Effector CD8-positive, alpha-beta T cell (primary cell): ENCODE data around the gene OR11H7.
"Not testable (repeated sequence)": the region's sequence is repeated elsewhere in the genome, so short reads cannot be mapped to it uniquely, and the experiment has no call there.

Experiments
- DNase-seq: peaks from one replicate; lab custom pipeline; 2025; lab: John Stamatoyannopoulos, UW
- total RNA-seq, 4 experiments: gene quantifications; one replicate each; lab custom pipeline; 2026; lab: John Stamatoyannopoulos, UW

Gene OR11H7
- 0 reads per million in 4 experiments for total RNA-seq

DNA sequence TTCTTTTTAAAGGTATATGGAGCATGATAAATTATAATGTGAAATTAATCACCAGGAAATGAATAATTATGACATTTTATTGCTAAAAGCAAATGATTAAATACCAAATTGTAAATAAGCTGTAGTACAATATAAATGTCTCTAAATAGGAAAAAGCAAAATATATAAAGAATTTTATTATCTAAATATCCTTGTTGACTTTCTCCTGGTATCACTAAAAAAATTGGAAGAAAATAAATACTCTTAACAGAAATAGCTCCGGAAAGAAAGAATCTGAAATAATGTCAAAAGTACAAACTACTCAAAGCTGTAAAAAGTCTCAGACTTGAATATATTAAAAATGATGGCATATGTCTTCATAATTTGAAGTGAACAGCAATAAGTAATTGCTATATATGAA lies at the start of gene OR11H7:
TSS of gene OR11H7 (plus strand) at position 301 of the 400 bp plus-strand sequence.
- no peak for DNase-seq

DNA sequence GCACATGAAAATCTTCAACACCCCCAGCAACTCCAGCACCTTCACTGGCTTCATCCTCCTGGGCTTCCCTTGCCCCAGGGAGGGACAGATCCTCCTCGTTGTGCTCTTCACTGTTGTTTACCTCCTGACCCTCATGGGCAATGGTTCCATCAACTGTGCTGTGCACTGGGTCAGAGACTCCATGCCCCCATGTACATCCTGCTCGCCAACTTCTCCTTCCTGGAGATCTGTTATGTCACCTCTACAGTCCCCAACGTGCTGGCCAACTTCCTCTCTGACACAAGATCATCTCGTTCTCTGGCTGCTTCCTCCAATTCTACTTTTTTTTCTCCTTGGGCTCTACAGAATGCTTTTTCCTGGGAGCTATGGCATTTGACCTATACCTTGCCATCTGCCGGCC lies 49.6 kb upstream of the OR11H7 start:
- no peak for DNase-seq

DNA sequence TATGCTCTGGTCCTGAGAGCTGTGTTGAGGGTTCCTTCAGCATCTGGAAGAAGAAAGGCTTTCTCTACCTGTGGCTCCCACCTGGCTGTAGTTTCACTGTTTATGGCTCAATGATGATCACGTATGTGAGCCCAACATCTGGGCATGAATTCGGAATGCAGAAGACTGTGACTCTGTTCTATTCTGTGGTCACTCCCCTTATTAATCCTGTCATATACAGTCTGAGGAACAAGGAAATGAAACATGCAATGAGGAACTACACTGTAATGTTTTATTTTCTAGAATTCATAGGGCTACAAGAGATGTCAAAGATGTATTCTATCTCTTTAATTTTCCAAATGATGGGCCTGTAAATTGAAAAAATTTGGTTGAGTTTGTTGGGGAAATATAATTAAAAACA lies 48.9 kb upstream of the OR11H7 start:
- DNase-seq, result no peak

DNA sequence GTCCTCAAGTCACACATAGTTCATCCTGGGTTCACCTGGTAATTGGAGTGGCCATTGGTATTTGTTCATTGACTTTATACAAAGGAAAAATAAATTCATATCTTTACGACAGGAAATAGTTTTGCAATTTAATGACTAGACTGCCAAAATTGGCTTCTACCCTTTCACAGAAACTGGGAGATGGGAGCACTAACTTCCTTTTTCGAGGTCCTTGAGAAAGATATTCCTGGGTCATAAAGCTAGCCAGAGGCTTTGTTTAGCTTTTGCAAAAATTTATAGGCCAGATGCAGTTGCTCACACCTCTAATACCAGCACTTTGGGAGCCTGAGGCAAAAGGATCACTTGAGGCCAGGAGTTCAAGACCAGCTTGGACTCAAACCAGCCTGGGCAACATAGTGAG lies 48.3 kb upstream of the OR11H7 start:
- DNase-seq, result no peak

DNA sequence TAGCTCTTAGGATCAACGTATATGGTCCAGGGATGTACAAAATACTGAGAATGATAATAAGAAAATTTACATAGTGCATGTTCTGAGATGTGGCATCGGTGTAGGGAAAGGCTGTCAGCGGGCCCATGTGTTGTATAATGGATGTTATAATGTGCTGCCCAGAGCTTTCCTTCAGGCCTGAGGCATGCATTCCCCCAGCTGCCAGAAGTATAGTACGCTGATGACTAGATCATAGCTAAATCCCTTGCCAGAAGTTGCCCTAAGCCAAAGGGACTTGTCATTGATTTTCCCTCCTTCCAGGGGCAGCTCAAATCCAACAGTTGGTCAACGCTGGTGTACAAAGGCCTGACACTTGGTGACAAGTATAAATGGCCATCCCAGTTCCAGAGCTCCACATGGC lies 44.6 kb upstream of the OR11H7 start:
- no peak for DNase-seq

DNA sequence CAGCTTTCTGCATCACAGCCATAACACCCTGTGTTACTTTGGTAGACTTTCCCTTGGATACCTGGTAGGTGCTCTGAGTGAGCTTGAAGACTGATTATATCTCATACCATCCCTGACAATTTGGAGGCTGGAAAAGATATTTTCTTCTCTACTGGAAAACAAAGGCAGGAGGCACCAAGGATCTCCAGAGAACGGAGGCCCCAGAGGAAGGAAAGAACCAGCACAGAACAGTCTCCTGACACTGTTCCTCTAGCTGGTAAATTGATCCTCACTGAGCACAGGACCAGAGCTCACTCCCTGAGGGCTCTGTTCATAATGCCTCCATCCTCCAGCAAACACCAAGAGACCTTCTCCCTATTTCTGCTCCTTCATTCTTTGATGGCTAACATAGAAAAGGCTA lies 38.2 kb upstream of the OR11H7 start, which contains the start of gene OR11G2:
TSS of gene OR11G2 (plus strand) at position 301 of the 400 bp plus-strand sequence. CDS start 6,542 bp downstream, outside the sequence.
- no peak for DNase-seq

DNA sequence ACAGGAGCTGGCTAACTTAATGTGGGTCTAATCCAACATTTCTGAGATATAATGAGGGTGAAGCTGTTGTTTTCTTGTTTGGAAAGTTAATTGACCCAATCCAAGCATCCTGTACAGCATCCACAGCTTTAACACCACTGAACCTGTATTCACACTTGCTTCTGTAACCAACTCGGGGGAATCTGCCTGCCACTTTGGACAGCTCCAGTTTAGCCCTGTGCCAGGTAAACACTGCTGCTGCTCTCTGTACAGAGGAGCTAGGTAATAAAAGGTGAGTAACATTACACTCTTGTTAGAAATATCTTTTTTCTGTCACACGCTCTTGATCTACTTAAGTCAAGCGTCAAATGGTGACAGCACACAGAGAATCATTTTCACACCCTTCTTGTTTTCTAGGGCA lies 37.4 kb upstream of the OR11H7 start:
- no peak for DNase-seq

DNA sequence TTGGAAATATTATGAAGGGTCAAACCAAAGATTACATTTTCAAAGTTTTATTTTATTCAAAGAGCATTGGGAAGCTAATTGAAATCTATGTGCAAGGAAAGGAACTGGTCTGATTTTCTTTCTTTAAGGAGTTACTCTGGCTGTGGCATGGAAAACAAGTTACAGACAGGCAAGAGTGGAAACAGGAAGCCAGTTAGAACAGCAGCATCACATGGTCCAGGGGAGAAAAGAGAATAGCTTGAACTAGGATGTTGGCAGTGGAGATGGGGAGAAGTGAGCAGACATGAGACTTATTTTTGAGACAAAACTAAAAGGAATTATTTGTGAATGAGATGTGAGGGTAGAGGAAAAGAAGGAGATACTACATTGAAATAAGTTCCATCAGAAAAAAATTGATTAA lies 34.7 kb upstream of the OR11H7 start:
- no peak for DNase-seq

DNA sequence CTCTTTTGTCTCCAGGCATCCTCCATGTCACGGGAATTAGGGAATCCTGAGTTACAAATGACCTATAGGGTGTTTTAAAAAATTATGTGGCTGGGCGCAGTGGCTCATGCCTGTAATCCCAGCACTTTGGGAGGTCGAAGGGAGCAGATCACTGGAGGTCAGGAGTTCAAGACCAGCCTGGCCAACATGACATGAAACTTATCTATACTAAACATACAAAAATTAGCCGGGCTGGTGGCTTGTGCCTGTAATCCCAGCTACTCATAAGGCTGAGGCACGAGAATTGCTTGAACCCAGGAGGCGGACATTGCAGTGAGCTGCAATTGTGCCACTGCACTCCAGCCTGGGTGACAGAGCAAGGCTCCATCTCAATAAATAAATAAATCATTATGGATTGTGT lies 33.6 kb upstream of the OR11H7 start:
- not testable (repeated sequence) for DNase-seq

DNA sequence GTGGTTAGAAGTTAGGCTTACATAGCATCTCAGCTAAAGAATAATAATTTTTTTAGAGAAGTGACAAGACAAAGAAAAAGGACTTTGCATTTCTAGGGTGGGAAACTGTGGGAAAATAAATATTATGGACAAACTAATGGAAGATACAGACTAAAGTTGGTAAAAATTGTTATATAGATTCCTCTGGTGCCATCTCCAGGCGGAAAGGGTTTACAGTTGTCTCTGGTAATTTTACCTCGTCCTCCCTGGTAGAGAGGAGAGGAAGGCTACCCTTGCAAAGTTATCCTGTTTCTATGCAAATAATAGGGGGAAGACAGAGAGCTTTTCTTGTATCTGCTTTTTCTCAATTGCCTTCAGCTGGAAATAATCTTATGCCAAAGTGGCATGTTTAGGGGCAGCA lies 32.9 kb upstream of the OR11H7 start:
- DNase-seq, result no peak

DNA sequence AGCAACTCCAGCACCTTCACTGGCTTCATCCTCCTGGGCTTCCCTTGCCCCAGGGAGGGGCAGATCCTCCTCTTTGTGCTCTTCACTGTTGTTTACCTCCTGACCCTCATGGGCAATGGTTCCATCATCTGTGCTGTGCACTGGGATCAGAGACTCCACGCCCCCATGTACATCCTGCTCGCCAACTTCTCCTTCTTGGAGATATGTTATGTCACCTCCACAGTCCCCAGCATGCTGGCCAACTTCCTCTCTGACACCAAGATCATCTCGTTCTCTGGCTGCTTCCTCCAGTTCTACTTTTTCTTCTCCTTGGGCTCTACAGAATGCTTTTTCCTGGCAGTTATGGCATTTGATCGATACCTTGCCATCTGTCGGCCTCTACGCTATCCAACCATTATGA lies 31.3 kb upstream of the OR11H7 start:
- no peak for DNase-seq

DNA sequence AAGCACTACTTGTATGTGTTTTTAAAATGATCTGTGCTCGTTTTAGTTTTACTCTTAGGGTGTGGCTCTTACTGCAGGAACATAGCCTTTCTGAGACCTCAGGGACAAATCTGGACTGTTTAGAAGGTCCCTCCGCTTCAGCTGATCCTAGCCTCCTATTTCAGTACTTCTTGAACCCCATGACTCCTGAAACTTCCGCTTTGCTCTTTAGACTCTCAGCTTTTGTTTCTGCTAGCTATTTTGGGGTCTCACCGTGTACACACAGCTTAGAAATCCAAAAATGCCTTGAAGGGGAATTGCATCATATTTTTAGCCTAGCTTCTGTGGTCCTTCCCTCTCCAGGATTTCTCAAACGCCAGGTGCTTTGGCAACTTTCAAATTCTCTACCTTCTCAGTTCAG lies 29.8 kb upstream of the OR11H7 start:
- DNase-seq, result no peak

DNA sequence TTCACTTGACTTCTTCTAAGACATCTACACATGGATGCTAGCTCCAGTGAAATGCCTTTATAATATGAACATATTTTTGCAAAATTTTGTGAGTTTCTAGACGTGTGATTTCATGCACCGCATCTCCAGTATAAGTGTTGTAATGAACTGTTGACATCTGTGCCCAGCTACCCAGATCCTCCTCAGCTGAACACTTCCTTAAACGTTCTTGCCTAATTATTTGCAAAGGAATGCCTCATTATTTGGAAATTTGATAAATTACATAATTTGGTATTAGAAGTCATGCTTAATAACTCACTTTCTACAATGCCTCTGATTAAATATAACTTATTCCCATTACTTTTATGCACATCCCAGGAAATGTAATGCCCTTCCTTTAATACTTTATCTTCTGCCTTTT lies 24.1 kb upstream of the OR11H7 start:
- no peak for DNase-seq

DNA sequence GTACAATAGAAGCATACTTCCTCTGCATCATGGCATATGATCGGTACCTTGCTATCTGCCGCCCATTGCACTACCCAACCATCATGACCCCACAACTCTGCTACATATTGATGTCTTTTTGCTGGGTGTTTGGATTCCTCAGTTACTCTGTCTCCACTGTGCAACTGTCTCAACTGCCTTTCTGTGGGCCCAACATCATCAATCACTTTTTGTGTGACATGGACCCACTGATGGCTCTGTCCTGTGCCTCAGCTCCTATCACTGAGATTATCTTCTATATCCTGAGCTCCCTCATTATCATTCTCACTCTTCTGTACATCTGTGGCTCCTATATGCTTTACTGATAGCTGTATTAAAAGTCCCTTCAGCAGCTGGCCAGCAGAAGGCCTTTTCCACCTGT lies 19.2 kb upstream of the OR11H7 start:
- DNase-seq, result no peak

DNA sequence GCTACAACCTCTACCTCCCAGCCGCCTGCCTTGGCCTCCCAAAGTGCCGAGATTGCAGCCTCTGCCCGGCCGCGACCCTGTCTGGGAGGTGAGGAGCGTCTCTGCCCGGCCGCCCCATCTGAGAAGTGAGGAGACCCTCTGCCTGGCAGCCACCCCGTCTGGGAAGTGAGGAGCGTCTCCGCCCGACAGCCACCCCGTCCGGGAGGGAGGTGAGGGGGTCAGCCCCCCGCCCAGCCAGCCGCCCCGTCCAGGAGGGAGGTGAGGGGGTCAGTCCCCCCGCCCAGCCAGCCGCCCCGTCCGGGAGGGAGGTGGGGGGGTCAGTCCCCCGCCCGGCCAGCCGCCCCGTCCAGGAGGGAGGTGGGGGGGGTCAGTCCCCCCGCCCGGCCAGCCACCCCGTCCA lies 16.4 kb upstream of the OR11H7 start:
- not testable (repeated sequence) for DNase-seq

DNA sequence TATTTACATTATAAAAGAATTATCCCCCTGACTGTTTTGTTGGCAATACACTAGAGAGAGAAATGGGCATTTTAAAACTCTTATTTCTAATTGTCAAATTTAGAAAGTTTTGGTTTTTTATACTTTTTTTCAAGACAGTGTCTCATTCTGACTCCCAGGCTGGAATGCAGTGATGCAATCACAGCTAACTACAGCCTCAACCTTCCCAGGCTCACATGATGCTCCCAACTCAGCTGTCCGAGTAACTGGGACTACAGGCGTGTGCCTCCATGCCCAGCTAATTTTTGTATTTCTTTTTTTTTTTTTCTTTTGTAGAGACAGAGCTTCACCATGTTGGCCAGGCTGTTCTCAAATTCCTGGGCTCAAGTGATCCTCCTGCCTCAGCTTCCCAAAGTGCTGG lies 13.6 kb upstream of the OR11H7 start:
- no peak for DNase-seq

DNA sequence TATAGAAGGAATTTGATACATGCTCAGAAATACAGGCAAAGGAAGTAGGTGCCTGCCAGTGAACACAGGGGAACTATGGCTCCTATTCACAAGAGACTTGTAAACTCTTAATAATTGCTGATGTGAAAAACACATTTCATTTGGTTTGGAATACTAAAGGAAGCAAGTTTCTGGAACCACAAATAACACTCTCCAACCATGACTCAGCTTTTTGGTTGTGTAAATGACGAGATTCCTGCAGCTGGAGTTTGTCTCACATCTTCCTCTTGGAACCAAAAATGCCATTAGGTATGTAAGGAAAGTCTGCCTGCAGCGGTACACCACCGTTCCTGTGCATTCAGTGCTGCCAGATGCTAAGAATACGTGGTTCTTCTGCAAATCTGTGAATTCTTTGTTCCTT lies 9.7 kb upstream of the OR11H7 start:
- no peak for DNase-seq

DNA sequence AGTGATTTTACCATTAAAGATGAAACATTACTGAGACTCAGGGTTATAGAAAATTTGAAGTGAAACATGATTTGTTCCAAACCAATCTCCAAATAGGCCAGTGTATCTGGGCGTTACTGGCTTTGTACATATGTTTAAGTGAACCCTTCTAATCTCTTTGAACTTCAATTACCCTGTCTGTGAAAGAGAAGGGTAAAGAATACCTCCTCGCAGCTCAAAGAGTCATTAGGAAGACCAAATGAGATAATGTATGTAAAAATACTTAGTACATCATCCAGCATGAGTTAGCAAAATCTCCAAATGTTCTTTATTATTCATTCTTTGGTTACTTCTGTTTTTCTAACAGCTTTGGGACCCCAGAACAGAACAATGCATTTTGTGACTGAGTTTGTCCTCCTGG lies 5.4 kb upstream of the OR11H7 start, which contains the start of gene OR11H6:
TSS of gene OR11H6 (plus strand) at position 301 of the 400 bp plus-strand sequence. CDS start at position 301, 0 bp downstream.
- no peak for DNase-seq

DNA sequence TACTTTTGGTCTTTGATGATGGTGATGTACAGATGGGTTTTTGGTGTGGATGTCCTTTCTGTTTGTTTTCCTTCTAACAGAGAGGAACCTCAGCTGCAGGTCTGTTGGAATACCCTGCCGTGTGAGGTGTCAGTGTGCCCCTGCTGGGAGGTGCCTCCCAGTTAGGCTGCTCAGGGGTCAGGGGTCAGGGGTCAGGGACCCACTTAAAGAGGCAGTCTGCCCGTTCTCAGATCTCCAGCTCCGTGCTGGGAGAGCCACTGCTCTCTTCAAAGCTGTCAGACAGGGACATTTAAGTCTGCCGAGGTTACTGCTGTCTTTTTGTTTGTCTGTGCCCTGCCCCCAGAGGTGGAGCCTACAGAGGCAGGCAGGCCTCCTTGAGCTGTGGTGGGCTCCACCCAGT lies 6.6 kb downstream of the OR11H7 start:
- not testable (repeated sequence) for DNase-seq

DNA sequence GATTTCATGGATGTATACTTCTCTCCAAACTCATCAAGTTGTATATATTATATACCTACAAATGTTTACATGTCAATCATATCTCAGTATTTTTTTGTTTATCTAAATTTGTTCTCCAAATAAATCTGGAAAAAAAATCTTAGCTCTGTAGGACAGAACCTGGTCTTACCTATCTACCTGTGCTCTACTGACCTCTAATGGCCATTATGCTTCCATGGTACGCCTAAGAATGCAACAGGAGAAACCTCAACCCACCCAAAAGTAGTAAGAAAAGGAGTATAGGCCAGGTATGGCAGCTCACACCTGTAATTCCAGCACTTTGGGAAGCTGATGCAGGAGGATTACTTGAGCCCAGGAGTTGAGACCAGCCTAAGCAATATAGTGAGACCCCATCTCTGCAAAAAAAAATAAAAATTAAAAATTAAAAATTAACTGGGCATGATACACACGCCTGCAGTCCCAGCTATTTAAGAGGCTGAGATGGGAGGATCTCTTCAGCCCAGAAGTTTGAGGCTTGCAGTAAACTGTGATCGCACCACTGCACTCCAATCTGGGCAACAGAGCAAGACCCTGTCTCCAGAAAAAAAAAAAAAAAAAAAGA lies 19.0 kb downstream of the OR11H7 start:
- DNase-seq, result no peak

DNA sequence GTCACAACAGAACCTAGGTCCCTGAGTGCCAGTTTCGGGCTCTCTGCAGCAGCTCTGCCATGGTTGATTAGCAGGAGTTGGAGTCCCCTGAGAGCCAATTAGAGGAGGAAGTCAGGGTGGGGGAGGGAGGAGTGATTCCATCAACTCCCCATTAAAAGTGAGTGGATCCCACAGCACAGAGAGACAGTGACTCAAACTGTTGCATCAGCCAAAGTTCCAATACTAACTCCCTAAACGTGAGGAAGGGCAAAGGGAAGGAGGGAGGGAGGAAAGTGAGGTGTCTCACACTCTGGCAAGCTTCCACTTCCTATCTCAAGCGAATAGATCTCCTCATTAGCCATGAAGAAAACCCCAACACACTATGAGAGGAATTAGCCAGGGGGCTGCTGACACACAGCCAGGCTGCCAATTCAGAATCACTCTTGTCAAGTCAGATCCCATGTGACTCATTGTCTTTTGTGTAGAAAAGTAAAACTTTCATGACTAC lies 33.9 kb downstream of the OR11H7 start:
- DNase-seq, result no peak

DNA sequence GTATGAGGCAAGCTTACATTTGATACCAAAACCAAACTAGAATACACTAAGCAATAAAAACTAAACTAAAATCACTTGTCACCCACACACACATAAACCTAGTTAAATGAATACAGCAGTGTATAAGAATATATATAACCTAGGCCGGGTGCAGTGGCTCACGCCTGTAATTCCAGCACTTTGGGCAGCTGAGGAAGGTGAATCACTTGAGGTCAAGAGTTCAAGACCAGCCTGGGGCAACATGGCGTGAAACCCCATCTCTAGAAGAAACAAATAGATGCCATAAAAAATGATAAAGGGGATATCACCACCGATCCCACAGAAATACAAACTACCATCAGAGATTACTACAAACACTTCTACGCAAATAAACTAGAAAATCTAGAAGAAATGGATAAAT lies 35.6 kb downstream of the OR11H7 start:
- not testable (repeated sequence) for DNase-seq

DNA sequence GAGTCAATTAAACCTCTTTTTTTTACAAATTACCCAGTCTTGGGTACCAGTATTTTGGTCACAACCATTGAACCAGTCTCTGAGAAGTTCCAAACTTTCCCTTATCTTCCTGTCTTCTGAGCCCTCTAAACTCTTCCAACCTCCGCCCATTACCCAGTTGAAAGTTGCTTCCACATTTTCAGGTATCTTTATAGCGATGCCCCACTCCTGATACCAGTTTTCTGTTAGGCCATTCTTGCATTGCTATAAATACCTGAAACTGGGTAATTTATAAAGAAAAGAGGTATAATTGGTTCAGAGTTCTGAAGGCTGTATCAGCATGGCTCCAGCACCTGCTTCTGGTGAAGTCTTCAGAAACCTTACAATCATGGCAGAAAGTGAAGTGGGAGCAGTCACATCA lies 45.3 kb downstream of the OR11H7 start:
- DNase-seq, result no peak

DNA sequence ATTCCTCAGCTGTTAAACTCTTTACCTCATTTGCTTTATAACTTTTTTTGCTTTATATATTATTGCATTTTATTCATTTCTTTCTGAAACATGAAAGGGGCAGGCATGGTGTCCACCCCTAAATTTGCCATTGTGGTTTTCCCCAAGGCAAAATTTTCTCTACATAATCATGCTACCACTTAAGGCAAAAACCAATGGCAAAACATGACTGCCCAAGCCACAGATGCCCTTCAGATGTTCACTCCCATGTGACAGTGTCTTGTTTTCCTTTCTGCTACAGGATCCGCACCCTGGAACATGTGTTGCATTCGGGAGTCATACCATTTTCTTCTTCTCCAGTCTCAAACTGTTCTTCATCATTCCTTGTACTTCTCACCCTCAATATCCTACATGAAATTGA lies 48.6 kb downstream of the OR11H7 start:
- DNase-seq, result no peak
